ENCODE results near the gene ZNF784. TPM values are rescaled to one million over a fixed set of nuclear protein-coding genes. Genes with fewer than 3 reads are reported as not detected.
A peak's percentile ranks its signal among the peaks of the same experiment; 100 is the strongest.

Gene ZNF784
- total and polyA plus RNA-seq, 5 donors from 2014 or later = 1.0 to 11.1 (median 1.9) TPM

- peak overlapping the region in 3 of 4 donors; percentile 81 to 98 (median 96) for H3K4me3 Mint-ChIP-seq
- no peaks in the 10 kb centered on the region for H3K9me3 ChIP-seq (ENCODE audit: control insufficient read depth in 2 of 2, low read length in 2 of 2)
- H3K4me3 ChIP-seq (ENCODE audit: low read depth, low read length) = no peak overlapping the region
- peak overlapping the region in 2 of 3 donors; percentile 26 to 100 for H3K27ac Mint-ChIP-seq
- peak overlapping the region; percentile 100 for H3K27ac ChIP-seq (ENCODE audit: insufficient read depth, low read length, poor library complexity, severe bottlenecking)
- no peaks in the 10 kb centered on the region for H3K9me3 Mint-ChIP-seq
- H3K36me3 Mint-ChIP-seq = peaks cover 24% of the 10 kb centered on the region
- peaks cover 11% of the 10 kb centered on the region for H3K27me3 Mint-ChIP-seq
- peaks cover 14 to 56% (median 41%) of the 10 kb centered on the region in 4 donors for H3K4me1 Mint-ChIP-seq
- no peaks in the 10 kb centered on the region for H3K36me3 ChIP-seq (ENCODE audit: control insufficient read depth, insufficient read depth, low read length)
- ATAC-seq (ENCODE audit: low read depth in 2 of 2) (no peak), DNase-seq (no peak)
- peaks cover 47% of the 10 kb centered on the region for H3K4me1 ChIP-seq (ENCODE audit: control insufficient read depth, insufficient read depth, low read length, poor library complexity, severe bottlenecking)
- H3K27me3 ChIP-seq (ENCODE audit: control insufficient read depth, insufficient read depth, low read length) = no peaks in the 10 kb centered on the region
Observed at GRCh38 chr19:55633861-55634260, 9.5 kb upstream of the ZNF784 start.

GRCh38 chr19:55632463-55632834 lies 8.1 kb upstream of the ZNF784 start:
- ATAC-seq (ENCODE audit: low read depth in 2 of 2) = peak; percentile 48 to 55
- Mint-ChIP-seq H3K9me3 (no peaks in the 10 kb centered on the region), H3K27ac (peak overlapping the region in 2 of 3 donors; percentile 6 to 72), H3K4me3 (peak overlapping the region; percentile 0 to 81 (median 48)), H3K4me1 (peaks cover 14 to 45% (median 35%) of the 10 kb centered on the region in 4 donors), H3K27me3 (peaks cover 6% of the 10 kb centered on the region), H3K36me3 (peaks cover 19% of the 10 kb centered on the region)
- peak; percentile 83 to 96 (median 86) for DNase-seq
- H3K27ac ChIP-seq (ENCODE audit: insufficient read depth, low read length, poor library complexity, severe bottlenecking) = peak overlapping the region; percentile 54
- H3K9me3 ChIP-seq (ENCODE audit: control insufficient read depth in 2 of 2, low read length in 2 of 2) = no peaks in the 10 kb centered on the region
- H3K4me1 ChIP-seq (ENCODE audit: control insufficient read depth, insufficient read depth, low read length, poor library complexity, severe bottlenecking) = peaks cover 42% of the 10 kb centered on the region
- H3K4me3 ChIP-seq (ENCODE audit: low read depth, low read length) = peak overlapping the region; percentile 4
- no peaks in the 10 kb centered on the region for H3K36me3 ChIP-seq (ENCODE audit: control insufficient read depth, insufficient read depth, low read length)
- no peaks in the 10 kb centered on the region for H3K27me3 ChIP-seq (ENCODE audit: control insufficient read depth, insufficient read depth, low read length)

DNA sequence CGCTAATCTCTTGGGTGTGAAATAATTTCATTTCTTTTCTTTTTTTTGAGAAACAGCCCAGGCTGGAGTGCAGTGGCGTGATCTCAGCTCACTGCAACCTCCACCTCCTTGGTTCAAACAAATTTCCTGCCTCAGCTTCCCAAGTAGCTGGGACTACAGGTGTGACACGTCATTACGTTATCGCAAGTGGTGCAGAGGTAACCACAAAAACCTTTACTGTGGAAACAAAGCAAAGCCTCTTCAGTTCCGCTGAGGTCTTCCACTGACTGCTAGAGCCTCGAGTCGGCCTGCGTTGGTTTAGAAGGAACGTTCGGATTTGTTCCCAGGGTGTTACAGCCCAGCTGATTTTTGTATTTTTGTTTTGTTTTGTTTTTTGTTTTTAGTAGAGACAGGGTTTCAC lies 2.0 kb upstream of the ZNF784 start:
- H3K9me3 ChIP-seq (ENCODE audit: control insufficient read depth in 2 of 2, low read length in 2 of 2) = no peaks in the 10 kb centered on the region
- no peaks in the 10 kb centered on the region for H3K36me3 Mint-ChIP-seq
- H3K9me3 Mint-ChIP-seq = no peaks in the 10 kb centered on the region
- H3K27me3 ChIP-seq (ENCODE audit: control insufficient read depth, insufficient read depth, low read length) = no peaks in the 10 kb centered on the region
- H3K27ac ChIP-seq (ENCODE audit: insufficient read depth, low read length, poor library complexity, severe bottlenecking) = peak overlapping the region; percentile 76
- peak; percentile 47 to 80 (median 72) for DNase-seq
- ATAC-seq (ENCODE audit: low read depth in 2 of 2) = peak; percentile 25 to 29
- peaks cover 33% of the 10 kb centered on the region for H3K4me1 ChIP-seq (ENCODE audit: control insufficient read depth, insufficient read depth, low read length, poor library complexity, severe bottlenecking)
- no peaks in the 10 kb centered on the region for H3K27me3 Mint-ChIP-seq
- H3K4me1 Mint-ChIP-seq = peaks cover 17 to 38% (median 25%) of the 10 kb centered on the region in 4 donors
- H3K4me3 Mint-ChIP-seq = peak overlapping the region; percentile 75 to 87 (median 80)
- no peaks in the 10 kb centered on the region for H3K36me3 ChIP-seq (ENCODE audit: control insufficient read depth, insufficient read depth, low read length)
- H3K4me3 ChIP-seq (ENCODE audit: low read depth, low read length) = peak overlapping the region; percentile 65
- H3K27ac Mint-ChIP-seq = peak overlapping the region; percentile 85 to 93 (median 92)

DNA sequence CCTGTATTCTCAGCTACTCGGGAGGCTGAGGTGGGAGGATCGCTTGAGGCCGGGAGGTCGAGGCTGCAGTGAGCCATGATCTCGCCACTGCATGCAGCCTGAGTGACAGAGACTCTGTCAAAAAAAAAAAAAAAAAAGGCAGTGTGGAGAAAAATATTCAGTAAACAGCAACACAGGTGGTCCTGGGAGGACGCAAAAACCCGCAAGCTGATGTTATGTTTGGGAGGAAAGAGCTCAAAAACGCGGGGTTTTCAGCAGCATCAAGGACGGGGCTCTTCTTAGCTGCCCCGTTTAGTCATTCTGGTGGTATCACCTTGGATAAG lies 599 bp upstream of the ZNF784 start:
- ATAC-seq (ENCODE audit: low read depth in 2 of 2) = no peak
- H3K36me3 Mint-ChIP-seq = peaks cover 4% of the 10 kb centered on the region

DNA sequence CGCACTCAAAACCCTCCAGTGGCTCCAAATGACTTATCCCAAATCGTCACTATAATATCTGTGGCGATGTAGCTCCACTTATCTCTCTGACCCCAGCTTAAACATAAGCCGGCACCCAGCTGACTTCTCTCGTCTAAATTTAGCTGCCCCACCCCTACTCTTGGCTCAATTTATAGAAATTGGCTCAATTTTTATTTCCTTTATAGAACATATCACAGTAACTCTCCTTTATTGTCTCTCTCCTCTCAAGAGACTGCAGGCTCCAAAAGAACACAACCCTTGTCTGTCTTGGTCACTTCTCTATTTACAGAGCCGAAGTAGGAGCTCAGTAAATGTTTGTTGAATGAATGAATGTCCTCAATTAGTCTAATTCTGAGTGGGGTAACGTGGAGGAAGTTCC lies 805 bp downstream of the ZNF784 start:
- Mint-ChIP-seq H3K4me3 (peak overlapping the region in 3 of 4 donors; percentile 89 to 93 (median 89)), H3K27me3 (no peaks in the 10 kb centered on the region), H3K36me3 (peaks cover 4% of the 10 kb centered on the region), H3K9me3 (no peaks in the 10 kb centered on the region), H3K4me1 (peaks cover 17 to 54% (median 25%) of the 10 kb centered on the region in 4 donors), H3K27ac (peak overlapping the region in 2 of 3 donors; percentile 98)
- no peaks in the 10 kb centered on the region for H3K9me3 ChIP-seq (ENCODE audit: control insufficient read depth in 2 of 2, low read length in 2 of 2)
- DNase-seq = no peak
- H3K36me3 ChIP-seq (ENCODE audit: control insufficient read depth, insufficient read depth, low read length) = no peaks in the 10 kb centered on the region
- peak overlapping the region; percentile 96 for H3K27ac ChIP-seq (ENCODE audit: insufficient read depth, low read length, poor library complexity, severe bottlenecking)
- H3K27me3 ChIP-seq (ENCODE audit: control insufficient read depth, insufficient read depth, low read length) = no peaks in the 10 kb centered on the region
- H3K4me3 ChIP-seq (ENCODE audit: low read depth, low read length) = no peak overlapping the region
- H3K4me1 ChIP-seq (ENCODE audit: control insufficient read depth, insufficient read depth, low read length, poor library complexity, severe bottlenecking) = peaks cover 33% of the 10 kb centered on the region
- ATAC-seq (ENCODE audit: low read depth in 2 of 2) = no peak

More for the DNA sequence above, 599 bp upstream of the ZNF784 start:
- Histone ChIP-seq H3K27me3 (ENCODE audit: control insufficient read depth, insufficient read depth, low read length) (no peaks in the 10 kb centered on the region), H3K4me3 (ENCODE audit: low read depth, low read length) (peak overlapping the region; percentile 76), H3K4me1 (ENCODE audit: control insufficient read depth, insufficient read depth, low read length, poor library complexity, severe bottlenecking) (peaks cover 33% of the 10 kb centered on the region), H3K36me3 (ENCODE audit: control insufficient read depth, insufficient read depth, low read length) (no peaks in the 10 kb centered on the region), H3K27ac (ENCODE audit: insufficient read depth, low read length, poor library complexity, severe bottlenecking) (peak overlapping the region; percentile 96), H3K9me3 (ENCODE audit: control insufficient read depth in 2 of 2, low read length in 2 of 2) (no peaks in the 10 kb centered on the region)
- peaks cover 17 to 49% (median 25%) of the 10 kb centered on the region in 4 donors for H3K4me1 Mint-ChIP-seq
- H3K4me3 Mint-ChIP-seq = peak overlapping the region; percentile 89 to 95 (median 91)
- H3K27ac Mint-ChIP-seq = peak overlapping the region in 2 of 3 donors; percentile 98
- DNase-seq = no peak
- H3K27me3 Mint-ChIP-seq = no peaks in the 10 kb centered on the region
- H3K9me3 Mint-ChIP-seq = no peaks in the 10 kb centered on the region

GRCh38 chr19:55623130-55623529 lies 1.2 kb downstream of the ZNF784 start:
- DNase-seq = no peak
- H3K4me3 Mint-ChIP-seq = peak overlapping the region in 1 of 4 donors; percentile 89
- H3K9me3 ChIP-seq (ENCODE audit: control insufficient read depth in 2 of 2, low read length in 2 of 2) = no peaks in the 10 kb centered on the region

GRCh38 chr19:55622242-55622969 lies 2.0 kb downstream of the ZNF784 start:
- ATAC-seq (ENCODE audit: low read depth in 2 of 2) (no peak), DNase-seq (no peak)
- no peaks in the 10 kb centered on the region for H3K27me3 ChIP-seq (ENCODE audit: control insufficient read depth, insufficient read depth, low read length)
- no peaks in the 10 kb centered on the region for H3K36me3 ChIP-seq (ENCODE audit: control insufficient read depth, insufficient read depth, low read length)
- peaks cover 33% of the 10 kb centered on the region for H3K4me1 ChIP-seq (ENCODE audit: control insufficient read depth, insufficient read depth, low read length, poor library complexity, severe bottlenecking)
- H3K4me3 Mint-ChIP-seq = no peak overlapping the region
- no peak overlapping the region for H3K27ac Mint-ChIP-seq
- no peaks in the 10 kb centered on the region for H3K27me3 Mint-ChIP-seq
- no peaks in the 10 kb centered on the region for H3K9me3 ChIP-seq (ENCODE audit: control insufficient read depth in 2 of 2, low read length in 2 of 2)
- H3K36me3 Mint-ChIP-seq = peaks cover 8% of the 10 kb centered on the region
- no peak overlapping the region for H3K27ac ChIP-seq (ENCODE audit: insufficient read depth, low read length, poor library complexity, severe bottlenecking)
- no peaks in the 10 kb centered on the region for H3K9me3 Mint-ChIP-seq
- H3K4me3 ChIP-seq (ENCODE audit: low read depth, low read length) = no peak overlapping the region
- peaks cover 15 to 54% (median 26%) of the 10 kb centered on the region in 4 donors for H3K4me1 Mint-ChIP-seq

More at GRCh38 chr19:55623130-55623529, 1.2 kb downstream of the ZNF784 start:
- Mint-ChIP-seq H3K4me1 (peaks cover 17 to 54% (median 25%) of the 10 kb centered on the region in 4 donors), H3K9me3 (no peaks in the 10 kb centered on the region), H3K36me3 (peaks cover 4% of the 10 kb centered on the region), H3K27me3 (no peaks in the 10 kb centered on the region), H3K27ac (peak overlapping the region in 2 of 3 donors; percentile 98)
- H3K27me3 ChIP-seq (ENCODE audit: control insufficient read depth, insufficient read depth, low read length) = no peaks in the 10 kb centered on the region
- H3K27ac ChIP-seq (ENCODE audit: insufficient read depth, low read length, poor library complexity, severe bottlenecking) = no peak overlapping the region
- ATAC-seq (ENCODE audit: low read depth in 2 of 2) = no peak
- no peak overlapping the region for H3K4me3 ChIP-seq (ENCODE audit: low read depth, low read length)
- H3K36me3 ChIP-seq (ENCODE audit: control insufficient read depth, insufficient read depth, low read length) = no peaks in the 10 kb centered on the region
- H3K4me1 ChIP-seq (ENCODE audit: control insufficient read depth, insufficient read depth, low read length, poor library complexity, severe bottlenecking) = peaks cover 33% of the 10 kb centered on the region

Measured in CD4-positive, CD25-positive, alpha-beta regulatory T cell (primary cell).